K562 treated with DMSO at 1 percent for 4 hours (cell line): Measurements from ENCODE around the gene DSTYK. TPM values are rescaled to one million over a fixed set of nuclear protein-coding genes. Genes with fewer than 3 reads are reported as not detected.

Experiments
- total RNA-seq: library from RNA; unstranded; fragments of 300-600 nt; gene quantifications from 2 replicates; pipeline ENCODE4 v1.2.3, GENCODE V29; 2022; ENCODE audit not compliant: insufficient read depth

Gene DSTYK
- total RNA-seq = 5.3 and 6.4 TPM in 2 replicates

GRCh38 chr1:205211169-205211838 lies at the start of gene DSTYK:
TSS of gene DSTYK (minus strand) at chr1:205211702. CDS start at chr1:205211535, 167 bp downstream.

DNA sequence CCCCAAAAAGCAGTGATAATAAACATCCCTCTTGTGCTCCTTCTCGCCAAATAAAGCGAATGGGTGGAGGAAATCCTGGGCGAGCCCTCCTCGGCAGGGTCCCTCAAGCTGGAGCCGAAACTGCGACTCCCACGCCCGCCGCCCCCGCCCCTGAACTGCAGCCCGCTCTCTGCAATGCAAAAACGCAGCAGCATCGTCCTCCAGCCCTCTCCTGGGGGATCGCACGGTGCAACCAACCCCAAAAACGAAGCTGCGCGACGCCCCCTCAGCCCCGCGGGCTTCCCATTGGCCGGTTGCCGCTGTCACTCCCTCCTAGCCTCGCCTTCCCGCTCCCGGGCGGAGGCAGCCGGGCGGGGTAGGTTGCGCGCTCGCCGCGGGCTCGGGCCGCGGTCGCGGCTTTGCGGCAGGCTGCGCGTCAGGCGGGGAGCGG lies 16.1 kb upstream of the DSTYK start, which contains the start of gene TMCC2:
Gene TMCC2, plus strand, starts transcription at position 363 of the 430 bp plus-strand sequence. CDS start 619 bp downstream, outside the sequence.

GRCh38 chr1:205121660-205122488 lies 89.6 kb downstream of the DSTYK start, which contains the start of gene RBBP5:
TSS of gene RBBP5 (minus strand) at chr1:205121978. CDS start at chr1:205121873, 105 bp downstream.

Other genes starting within 250 kb of the DSTYK start
- gene CNTN2, start 168.5 kb downstream of the DSTYK start, total RNA-seq = not detected in 2 replicates
- gene TMEM81, start 127.2 kb downstream of the DSTYK start, total RNA-seq = 13.8 and 19.0 TPM in 2 replicates
- 20.9 and 22.7 TPM in 2 replicates for gene RBBP5, start 89.7 kb downstream of the DSTYK start, total RNA-seq
- 7.1 and 8.0 TPM in 2 replicates for gene TMCC2, start 16.2 kb upstream of the DSTYK start, total RNA-seq
- 0.34 and 0.76 TPM in 2 replicates for gene NUAK2, start 110.0 kb upstream of the DSTYK start, total RNA-seq
- 0.19 TPM in 1 of 2 replicates, not detected in the other for gene KLHDC8A, start 145.2 kb upstream of the DSTYK start, total RNA-seq
- not detected in 2 replicates for gene LEMD1, start 210.4 kb upstream of the DSTYK start, total RNA-seq
- 1.3 TPM in 2 replicates for gene BLACAT1, start 244.3 kb upstream of the DSTYK start, total RNA-seq